Measurements from ENCODE around the gene AMIGO1.

AMIGO1 gene, protein sequence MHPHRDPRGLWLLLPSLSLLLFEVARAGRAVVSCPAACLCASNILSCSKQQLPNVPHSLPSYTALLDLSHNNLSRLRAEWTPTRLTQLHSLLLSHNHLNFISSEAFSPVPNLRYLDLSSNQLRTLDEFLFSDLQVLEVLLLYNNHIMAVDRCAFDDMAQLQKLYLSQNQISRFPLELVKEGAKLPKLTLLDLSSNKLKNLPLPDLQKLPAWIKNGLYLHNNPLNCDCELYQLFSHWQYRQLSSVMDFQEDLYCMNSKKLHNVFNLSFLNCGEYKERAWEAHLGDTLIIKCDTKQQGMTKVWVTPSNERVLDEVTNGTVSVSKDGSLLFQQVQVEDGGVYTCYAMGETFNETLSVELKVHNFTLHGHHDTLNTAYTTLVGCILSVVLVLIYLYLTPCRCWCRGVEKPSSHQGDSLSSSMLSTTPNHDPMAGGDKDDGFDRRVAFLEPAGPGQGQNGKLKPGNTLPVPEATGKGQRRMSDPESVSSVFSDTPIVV

GRCh38 chr1:109509176-109510134 lies at the start of gene AMIGO1:
Gene AMIGO1 (minus strand): TSS chr1:109509727. CDS start chr1:109508912, 815 bp downstream.
- DNase-seq = no peak

DNA sequence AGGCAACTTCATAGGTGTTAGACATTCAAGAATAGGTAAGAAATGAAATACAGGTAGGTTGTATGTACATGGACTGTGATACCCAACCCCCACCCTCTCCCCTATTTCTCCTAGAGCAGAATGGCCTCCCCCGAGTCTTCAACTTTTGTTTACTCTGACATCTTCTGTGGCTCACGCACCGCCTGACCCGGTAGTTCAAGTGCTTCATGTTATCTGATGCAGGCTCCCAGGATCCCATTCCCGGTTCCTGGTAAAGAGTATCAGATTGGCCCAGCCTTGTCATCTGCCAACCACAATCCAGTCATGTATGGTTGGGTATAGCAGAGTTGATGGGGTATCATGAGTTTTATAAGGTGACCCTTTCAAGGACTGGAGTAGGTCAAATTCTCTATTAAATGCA lies 48.0 kb upstream of the AMIGO1 start:
- DNase-seq = no peak

DNA sequence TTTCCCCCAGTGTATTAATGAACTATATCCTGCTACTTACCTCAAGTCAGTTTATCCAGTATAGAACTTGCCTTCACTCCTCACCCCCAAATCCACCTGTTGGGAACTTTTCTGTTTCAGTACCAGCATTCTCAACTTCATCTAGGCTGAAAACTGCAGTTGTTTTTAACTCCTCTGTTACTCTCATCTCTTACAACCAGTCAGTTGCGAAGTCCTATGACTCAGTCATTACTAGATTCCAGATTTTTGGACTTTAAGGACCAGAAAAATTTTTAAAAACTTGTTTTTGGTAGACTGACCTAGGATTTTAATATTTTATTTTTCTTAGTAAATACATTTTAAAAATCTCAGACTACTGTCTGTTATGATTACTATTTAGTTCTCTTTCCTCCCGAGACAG lies 47.0 kb upstream of the AMIGO1 start:
- no peak for DNase-seq

GRCh38 chr1:109548321-109549267 lies 39.1 kb upstream of the AMIGO1 start, which contains the start of gene GNAI3:
Gene GNAI3 (plus strand): TSS chr1:109548615. CDS start chr1:109548721, 106 bp downstream.
- DNase-seq = peak; percentile 85

DNA sequence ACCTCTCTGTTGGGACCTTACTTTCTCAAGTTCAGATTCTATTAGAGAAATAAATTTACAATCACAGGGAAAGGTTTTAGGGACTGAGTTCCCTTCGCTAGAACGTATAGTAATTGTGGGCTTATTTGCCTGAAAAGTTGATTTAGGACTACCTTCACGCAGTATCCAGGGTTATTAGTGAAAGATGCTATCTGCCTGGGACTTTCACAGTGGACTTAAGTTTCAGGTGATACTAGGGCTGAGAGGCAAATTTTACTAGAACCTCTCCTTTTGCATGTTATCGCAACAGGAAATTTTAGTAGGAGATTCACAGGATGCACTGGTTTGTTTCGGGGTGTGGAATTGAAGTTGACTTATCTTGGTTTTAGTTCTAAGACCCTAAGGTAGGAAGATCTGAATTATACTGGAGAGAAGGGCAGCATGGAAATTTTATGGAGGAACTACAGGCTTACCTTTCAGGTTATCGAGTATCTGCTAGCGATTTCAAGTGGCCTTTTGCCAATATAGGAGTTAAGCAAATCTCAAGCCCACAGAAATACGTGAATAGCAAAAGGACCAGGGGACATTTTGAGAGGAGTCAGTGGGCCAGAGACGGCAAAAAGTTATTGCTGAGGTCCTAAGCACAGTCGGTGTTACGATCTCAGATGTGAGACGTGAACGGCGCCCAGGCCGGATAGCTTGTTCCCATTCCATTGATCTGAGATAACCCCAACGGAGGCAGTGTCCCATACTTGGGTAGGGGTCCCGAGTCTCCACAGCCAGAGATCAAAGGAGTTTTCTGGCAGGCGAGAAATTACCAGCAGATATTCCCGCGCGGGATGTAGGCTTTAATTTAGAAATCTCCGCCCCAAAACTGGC lies 38.2 kb upstream of the AMIGO1 start:
- no peak for DNase-seq

DNA sequence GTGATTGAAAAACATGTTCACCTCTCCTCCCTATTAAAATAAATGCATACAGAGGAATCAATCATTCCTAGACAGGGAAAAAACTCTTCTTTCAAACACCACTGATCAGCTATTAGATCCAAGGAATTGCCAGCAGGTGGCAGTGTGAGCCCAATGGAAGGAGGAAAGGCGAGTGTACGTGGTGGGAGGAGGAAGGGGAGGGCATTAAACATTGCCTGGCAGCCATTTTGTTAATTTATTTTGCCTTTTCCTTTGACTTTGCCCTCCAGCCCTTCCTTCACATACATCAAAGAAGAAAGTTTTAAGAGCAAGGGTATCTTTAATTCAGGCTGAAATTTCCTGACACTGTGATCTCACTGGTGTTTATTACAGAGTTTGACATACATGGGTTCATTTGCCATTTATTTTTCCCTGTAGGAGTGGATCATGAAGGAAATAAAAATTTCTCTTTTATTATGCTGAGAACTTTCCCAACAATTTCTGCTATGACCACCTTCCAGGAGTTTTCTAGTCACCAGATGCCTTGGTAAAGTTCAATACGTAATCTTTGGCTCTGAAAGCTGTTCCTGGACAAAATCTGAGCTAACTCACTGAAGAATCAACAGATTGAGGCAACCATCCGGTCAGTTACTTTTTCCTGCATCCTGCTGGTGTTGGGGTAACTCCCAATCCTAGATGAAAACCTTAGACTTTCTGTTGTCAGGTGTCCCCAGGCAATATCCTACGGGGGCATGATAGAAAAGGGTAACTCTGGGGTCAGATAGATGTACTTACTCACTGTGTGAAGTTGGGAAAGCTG lies 37.0 kb upstream of the AMIGO1 start:
- DNase-seq = peak; percentile 76

GRCh38 chr1:109543988-109544735 lies 34.6 kb upstream of the AMIGO1 start:
- no peak for DNase-seq

GRCh38 chr1:109543283-109543987 lies 33.9 kb upstream of the AMIGO1 start:
- no peak for DNase-seq

DNA sequence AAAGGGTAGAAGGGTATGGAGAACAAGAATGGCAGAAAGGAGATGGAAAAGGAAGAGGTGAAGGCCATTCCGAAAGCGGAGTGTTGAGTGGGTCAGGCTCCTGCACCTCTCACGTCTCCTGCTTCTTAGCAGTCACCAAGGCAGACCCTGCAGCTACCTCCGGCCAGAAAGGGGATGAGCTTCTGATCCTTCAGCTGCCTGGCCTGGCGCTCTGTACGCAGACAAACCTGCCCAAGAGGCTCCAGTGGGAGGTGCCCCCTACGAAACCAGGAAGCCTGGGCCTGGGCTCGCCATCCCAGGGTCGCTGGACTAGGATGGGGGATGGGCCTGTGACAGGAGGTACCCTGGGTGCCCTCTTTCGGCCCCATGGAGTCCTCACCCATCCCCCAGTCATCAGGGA lies 33.1 kb upstream of the AMIGO1 start:
- DNase-seq = no peak

DNA sequence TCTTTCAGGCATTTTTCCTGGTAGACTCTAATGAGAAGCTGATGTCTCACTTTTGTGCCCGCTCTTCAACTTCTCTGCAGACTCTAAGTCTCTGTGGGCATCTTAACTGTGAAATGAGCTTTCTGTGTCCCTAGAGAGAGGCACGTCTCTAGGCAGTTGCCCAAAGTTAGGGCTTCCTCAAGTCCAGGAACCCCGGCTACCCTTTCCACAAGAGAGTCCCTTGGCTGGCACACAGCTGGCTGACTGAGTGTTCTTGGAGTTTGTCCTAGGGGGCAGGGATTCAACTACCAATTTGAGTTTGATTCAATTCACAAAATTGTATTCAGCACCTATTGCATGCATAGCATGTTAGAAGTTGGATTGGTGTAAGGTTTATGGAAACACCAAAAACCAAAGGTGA lies 31.6 kb upstream of the AMIGO1 start:
- DNase-seq = no peak

- DNase-seq = no peak
Measured at GRCh38 chr1:109539676-109540075, 30.1 kb upstream of the AMIGO1 start, which contains the start of gene GPR61. Gene GPR61 (plus strand): TSS chr1:109539872. CDS start chr1:109543023, 3,151 bp downstream.

GRCh38 chr1:109538827-109539555 lies 29.5 kb upstream of the AMIGO1 start:
- no peak for DNase-seq

- no peak for DNase-seq
Measured at GRCh38 chr1:109537450-109538178, 28.1 kb upstream of the AMIGO1 start.

DNA sequence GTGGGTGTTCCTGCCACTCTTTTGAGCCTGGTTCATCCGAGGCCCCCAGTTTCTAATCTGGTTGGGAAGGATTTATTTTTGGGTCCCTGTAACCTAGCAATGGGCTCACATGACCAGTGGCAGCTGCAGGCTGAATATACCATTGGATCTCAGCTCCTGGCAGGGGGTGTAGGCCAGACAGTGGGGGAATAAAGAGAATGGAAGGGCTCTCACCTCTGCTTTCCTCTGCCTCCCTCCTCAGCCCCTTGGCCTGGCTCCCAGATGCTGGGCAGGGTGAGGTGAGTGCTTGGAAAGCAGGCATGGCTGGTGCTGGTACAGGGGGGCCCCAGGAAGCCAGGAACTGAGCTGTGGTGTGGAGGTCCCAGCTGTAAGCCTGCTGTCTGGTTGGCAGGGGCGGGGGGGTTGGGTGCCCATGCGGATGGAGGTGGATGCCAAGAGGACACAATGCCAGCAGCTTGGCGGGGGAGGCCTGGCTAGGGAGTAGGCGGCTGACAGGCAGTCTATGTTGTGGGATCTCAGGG lies 26.5 kb upstream of the AMIGO1 start:
- no peak for DNase-seq

DNA sequence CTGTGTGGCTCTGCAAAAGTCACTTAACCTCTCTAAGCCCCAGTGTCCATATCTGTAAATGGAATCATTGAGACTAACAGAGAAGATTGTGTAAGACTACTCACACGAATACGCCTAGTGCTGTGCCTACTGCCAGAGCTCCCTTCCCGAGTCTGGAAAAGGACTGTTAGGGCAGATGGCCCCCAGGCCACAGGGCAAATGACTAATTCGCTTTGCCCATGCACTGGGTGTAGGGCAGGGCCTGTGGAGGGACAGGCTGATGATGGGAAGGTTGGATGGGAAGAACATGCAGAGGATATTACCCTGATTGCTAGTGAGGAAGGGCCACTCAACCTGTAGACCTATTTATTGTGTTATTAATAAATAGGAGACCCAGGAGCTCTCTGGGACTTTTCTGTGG lies 26.0 kb upstream of the AMIGO1 start:
- DNase-seq = no peak

GRCh38 chr1:109534307-109534858 lies 24.9 kb upstream of the AMIGO1 start:
- DNase-seq = no peak
